GM10847 (cell line): ENCODE results near the gene TMEM158.

Source experiments
- POLR2A ChIP-seq: IDR thresholded peaks from 2 replicates; pipeline ENCODE4 v1.6.1; 2011; ENCODE audit not compliant: insufficient read length; ENCODE audit errors: extremely low read depth

The TMEM158 gene

GRCh38 chr3:45216021-45216609 lies 10.0 kb downstream of the TMEM158 start:
- TF ChIP-seq POLR2A: no peak

GRCh38 chr3:45215466-45215865 lies 10.6 kb downstream of the TMEM158 start:
- TF ChIP-seq POLR2A: no peak

- TF ChIP-seq POLR2A: no peak
These were observed 11.9 kb downstream of the TMEM158 start for GRCh38 chr3:45214061-45214680.

- TF ChIP-seq POLR2A: no peak
These were observed 14.0 kb downstream of the TMEM158 start for GRCh38 chr3:45212095-45212468.

GRCh38 chr3:45211466-45212094 lies 14.5 kb downstream of the TMEM158 start:
- no peak for TF ChIP-seq POLR2A

- no peak for TF ChIP-seq POLR2A
These were observed 15.6 kb downstream of the TMEM158 start for GRCh38 chr3:45210308-45211041.

- TF ChIP-seq POLR2A: no peak
These were observed 16.6 kb downstream of the TMEM158 start for GRCh38 chr3:45209526-45209925.

- TF ChIP-seq POLR2A: no peak
These were observed 17.5 kb downstream of the TMEM158 start for GRCh38 chr3:45208586-45208985.

- TF ChIP-seq POLR2A: no peak
These were observed 18.6 kb downstream of the TMEM158 start for GRCh38 chr3:45207446-45207845.

GRCh38 chr3:45205126-45205525 lies 21.0 kb downstream of the TMEM158 start:
- TF ChIP-seq POLR2A: no peak

GRCh38 chr3:45204136-45204535 lies 22.0 kb downstream of the TMEM158 start:
- TF ChIP-seq POLR2A: no peak

GRCh38 chr3:45199837-45200648 lies 26.0 kb downstream of the TMEM158 start:
- TF ChIP-seq POLR2A: no peak

- no peak for TF ChIP-seq POLR2A
These were observed 27.5 kb downstream of the TMEM158 start for GRCh38 chr3:45198264-45199260.

GRCh38 chr3:45194791-45195190 lies 31.3 kb downstream of the TMEM158 start:
- no peak for TF ChIP-seq POLR2A
